GM10847 (cell line): ENCODE data around the gene PEX7.

Source experiments
- POLR2A ChIP-seq: IDR thresholded peaks from 2 replicates; pipeline ENCODE4 v1.6.1; 2011; ENCODE audit not compliant: insufficient read length; ENCODE audit errors: extremely low read depth

The PEX7 gene

GRCh38 chr6:136952714-136953260 lies 130.4 kb downstream of the PEX7 start:
- no peak for TF ChIP-seq POLR2A

- no peak for TF ChIP-seq POLR2A
These were observed 132.7 kb downstream of the PEX7 start for GRCh38 chr6:136955123-136955522.

DNA sequence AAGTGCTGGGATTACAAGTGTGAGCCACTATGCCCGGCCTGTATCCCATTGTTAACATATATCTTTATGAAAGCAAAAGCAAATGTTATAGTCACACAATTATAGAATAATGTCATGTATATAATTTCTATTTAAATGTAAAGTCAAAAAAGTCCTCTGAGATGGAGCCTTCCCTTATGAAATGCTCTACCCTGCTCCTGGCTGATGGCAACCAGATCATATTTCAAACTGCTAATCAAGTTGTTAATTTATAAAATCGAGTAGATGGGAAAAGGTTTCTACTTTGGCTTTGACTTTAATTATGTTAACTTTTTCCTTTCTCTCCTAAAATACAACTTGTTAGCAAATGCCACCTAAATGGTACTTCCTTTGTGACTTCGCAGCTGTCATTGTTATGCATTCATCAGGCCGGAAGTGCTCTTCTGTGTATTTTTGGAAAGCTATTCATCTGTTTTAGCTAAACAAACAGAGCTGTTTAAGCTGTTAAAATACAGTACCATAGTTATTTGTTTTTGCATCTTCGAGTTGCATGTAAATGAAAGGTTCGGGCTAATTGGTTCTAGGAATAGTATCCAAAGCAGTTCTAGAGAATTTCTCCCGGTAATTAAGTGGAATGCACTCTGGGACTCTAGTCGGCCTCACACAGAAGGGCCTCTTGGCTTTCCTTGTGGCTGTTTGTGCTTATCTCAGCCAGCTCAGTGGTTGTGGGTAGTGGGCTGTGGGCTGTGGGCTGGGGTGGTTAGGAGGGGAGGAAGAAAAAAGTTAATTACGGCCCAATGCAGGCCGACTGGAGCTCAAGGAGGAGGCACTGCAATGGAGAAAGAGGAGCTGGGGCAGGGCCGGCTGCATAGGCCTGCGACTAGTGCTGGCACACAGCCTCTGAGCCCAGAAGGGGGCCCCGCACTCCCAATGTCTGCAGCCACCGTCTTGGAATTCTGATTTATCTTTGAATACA lies 134.5 kb downstream of the PEX7 start:
- TF ChIP-seq POLR2A = no peak

GRCh38 chr6:136958168-136958567 lies 135.8 kb downstream of the PEX7 start:
- TF ChIP-seq POLR2A = no peak

DNA sequence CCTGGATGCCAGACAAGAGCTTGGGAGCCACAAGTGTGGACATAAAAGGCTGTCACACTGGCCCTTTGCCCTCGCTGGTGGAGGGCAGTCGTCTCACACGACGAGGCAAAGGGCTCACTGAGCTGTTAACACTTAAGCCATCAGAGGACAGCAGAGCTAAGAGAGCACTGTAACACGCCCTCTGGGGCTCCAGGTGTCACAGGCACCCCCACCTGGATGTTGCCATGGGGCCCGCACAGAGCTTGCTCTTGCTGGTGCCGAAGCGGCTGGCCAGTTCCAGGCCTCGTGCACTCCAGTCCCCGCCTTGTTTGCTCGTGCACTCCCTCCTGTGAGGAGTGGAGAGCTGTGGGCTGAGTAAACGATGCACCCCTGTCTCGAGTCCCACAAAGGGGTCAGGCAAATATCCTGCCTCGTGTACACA lies 137.1 kb downstream of the PEX7 start:
- TF ChIP-seq POLR2A = no peak

DNA sequence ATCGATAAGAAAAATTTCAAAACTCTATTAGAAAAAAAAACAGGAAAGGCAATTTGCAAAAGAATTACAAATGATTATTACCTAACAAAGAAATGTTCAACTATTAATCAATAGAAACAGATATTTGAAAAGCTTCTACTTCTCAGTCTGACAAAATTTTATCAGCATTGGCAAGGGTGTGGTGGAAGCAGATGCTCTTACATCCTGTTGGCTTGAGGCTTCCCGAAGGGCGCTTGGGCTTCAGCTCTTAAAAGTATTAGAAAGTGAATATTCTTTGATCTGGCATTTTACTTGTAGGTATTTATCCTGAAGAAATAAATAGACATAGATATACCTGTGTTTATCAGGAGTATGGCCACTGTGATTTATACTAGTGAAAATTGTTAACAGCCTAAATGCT lies 138.4 kb downstream of the PEX7 start:
- no peak for TF ChIP-seq POLR2A

DNA sequence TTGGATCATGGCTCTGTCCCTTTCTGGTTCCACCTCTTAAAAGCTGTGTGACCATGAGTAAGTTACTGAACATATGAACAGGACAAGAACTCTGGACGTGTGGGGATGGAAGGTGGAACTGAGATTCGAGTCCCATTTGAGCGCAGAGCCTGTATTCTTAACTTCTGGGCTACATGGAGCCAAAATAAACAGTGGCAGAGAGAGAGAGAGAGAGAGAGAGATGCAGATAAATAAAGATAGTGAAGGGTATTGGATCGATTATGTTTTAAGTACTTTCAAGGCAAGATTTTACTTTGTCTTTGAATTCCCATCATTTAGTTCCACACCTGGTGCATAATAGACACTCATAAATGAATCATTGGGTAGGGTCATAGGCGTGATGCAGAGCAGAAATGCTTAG lies 139.5 kb downstream of the PEX7 start:
- TF ChIP-seq POLR2A = no peak

GRCh38 chr6:136962661-136963060 lies 140.3 kb downstream of the PEX7 start:
- TF ChIP-seq POLR2A = no peak

DNA sequence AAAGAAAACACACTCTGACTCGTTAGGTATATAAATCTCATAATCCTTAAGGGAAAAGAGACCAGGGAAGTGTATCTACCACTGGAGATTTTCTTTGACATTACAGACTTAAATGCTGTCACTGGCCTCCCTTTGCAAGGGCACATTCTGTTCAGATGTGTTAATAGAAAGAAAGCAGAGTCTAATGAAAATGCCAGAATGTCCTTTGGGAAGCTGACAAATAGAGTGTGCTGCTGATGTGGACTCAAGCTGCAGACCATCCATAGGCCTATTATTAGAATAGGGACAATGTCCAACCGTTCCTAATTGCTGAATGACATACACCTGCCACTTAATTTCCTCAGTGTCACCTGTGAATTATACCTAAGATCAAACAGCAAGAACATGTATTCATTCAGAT lies 140.9 kb downstream of the PEX7 start:
- no peak for TF ChIP-seq POLR2A
